Progenitor cell of endocrine pancreas (in vitro differentiated cells): ENCODE results near the gene TMEM163. TPM values are rescaled to one million over a fixed set of nuclear protein-coding genes. Genes with fewer than 3 reads are reported as not detected.
"Not testable (repeated sequence)": the region's sequence is repeated elsewhere in the genome, so short reads cannot be mapped to it uniquely, and the experiment has no call there.

ENCODE experiments used
- DNase-seq: peaks from one replicate; pipeline ENCODE4 v3.0.0; 2021; ENCODE audit warnings: low spot score; ENCODE audit not compliant: unreplicated experiment
- H3K27ac Mint-ChIP-seq: 2 replicates; pipeline ENCODE4 v1.8.0; 2021; ENCODE audit warnings: mild to moderate bottlenecking, moderate library complexity, mixed read lengths
- H3K27me3 Mint-ChIP-seq: 2 replicates; pipeline ENCODE4 v1.8.0; 2021; ENCODE audit warnings: mixed read lengths
- H3K36me3 Mint-ChIP-seq: 2 replicates; pipeline ENCODE4 v1.8.0; 2022; ENCODE audit warnings: mixed read lengths; ENCODE audit not compliant: insufficient read depth
- H3K4me1 Mint-ChIP-seq: 2 replicates; pipeline ENCODE4 v1.8.0; 2021; ENCODE audit warnings: low read depth, mixed read lengths
- H3K4me3 Mint-ChIP-seq: 2 replicates; pipeline ENCODE4 v1.8.0; 2021; ENCODE audit warnings: low read depth, mild to moderate bottlenecking, moderate library complexity, mixed read lengths
- H3K9me3 Mint-ChIP-seq: 2 replicates; pipeline ENCODE4 v1.8.0; 2021; ENCODE audit warnings: low read depth, mixed read lengths
- CTCF ChIP-seq: fragments of 200-600 bp; sonication (generic); IDR thresholded peaks from one replicate; pipeline ENCODE4 v1.5.0; 2021; ENCODE audit warnings: antibody characterized with exemption, mild to moderate bottlenecking; ENCODE audit not compliant: unreplicated experiment
- total RNA-seq: library from RNA; stranded (reverse); gene quantifications from 2 replicates; pipeline ENCODE4 v1.2.1, GENCODE V29; 2021

Gene TMEM163
- total RNA-seq, 1 donor from 2014 or later: 3.8 TPM

DNA sequence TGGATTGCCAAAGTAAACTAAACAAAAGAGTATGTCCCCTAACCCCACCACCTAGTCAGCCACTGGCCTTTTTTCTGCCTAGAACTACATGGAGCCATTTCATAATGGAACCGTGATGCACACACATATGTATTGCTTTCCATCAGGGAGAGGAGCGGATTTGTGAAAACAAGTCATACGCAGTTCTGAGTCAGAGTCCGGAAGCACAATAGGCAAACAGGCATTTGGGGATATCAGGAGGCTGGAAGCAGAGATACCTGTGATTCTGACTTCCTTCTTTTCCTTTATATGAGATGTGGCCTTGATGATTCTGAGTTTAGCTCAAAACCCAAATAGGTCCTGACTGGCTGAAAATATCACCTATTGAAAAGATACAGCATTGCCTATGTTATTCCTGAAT lies 93.5 kb downstream of the TMEM163 start:
- H3K27me3 Mint-ChIP-seq: no peaks in the 10 kb centered on the region
- H3K36me3 Mint-ChIP-seq: no peaks in the 10 kb centered on the region

DNA sequence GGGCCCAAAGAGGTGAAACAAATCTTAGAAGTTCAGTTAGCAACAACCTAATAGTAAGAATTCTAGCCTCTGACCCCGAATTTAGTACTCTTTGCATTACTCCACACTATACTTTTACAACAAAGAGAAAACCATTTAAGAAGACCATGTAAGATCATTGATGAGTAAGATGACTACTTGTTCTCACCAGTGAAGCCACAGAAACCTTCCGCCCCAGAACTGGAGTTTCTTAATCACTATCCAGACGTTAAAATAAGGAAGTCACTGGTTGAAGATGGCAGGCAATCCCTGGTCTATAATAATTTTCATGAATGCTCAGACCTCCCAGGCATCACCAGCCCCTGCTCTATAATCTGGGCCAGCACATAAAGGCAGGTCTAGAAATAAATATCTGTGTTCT lies 95.0 kb downstream of the TMEM163 start:
- no peak for DNase-seq
- Mint-ChIP-seq H3K4me3 (no peak overlapping the region), H3K36me3 (no peaks in the 10 kb centered on the region), H3K4me1 (peaks cover 2% of the 10 kb centered on the region), H3K27ac (no peak overlapping the region), H3K9me3 (peaks cover 12% of the 10 kb centered on the region), H3K27me3 (no peaks in the 10 kb centered on the region)
- TF ChIP-seq CTCF: no peak

More for the DNA sequence above, 93.5 kb downstream of the TMEM163 start:
- Mint-ChIP-seq H3K4me1 (peaks cover 2% of the 10 kb centered on the region), H3K4me3 (no peak overlapping the region), H3K27ac (no peak overlapping the region), H3K9me3 (peaks cover 3% of the 10 kb centered on the region)
- no peak for DNase-seq
- no peak for TF ChIP-seq CTCF

GRCh38 chr2:134623046-134623445 lies 95.8 kb downstream of the TMEM163 start:
- peaks cover 2% of the 10 kb centered on the region for H3K4me1 Mint-ChIP-seq
- H3K27me3 Mint-ChIP-seq: no peaks in the 10 kb centered on the region
- no peak for TF ChIP-seq CTCF
- no peak overlapping the region for H3K4me3 Mint-ChIP-seq
- no peak for DNase-seq
- H3K9me3 Mint-ChIP-seq: peaks cover 15% of the 10 kb centered on the region
- no peak overlapping the region for H3K27ac Mint-ChIP-seq
- H3K36me3 Mint-ChIP-seq: no peaks in the 10 kb centered on the region

GRCh38 chr2:134621939-134622705 lies 96.7 kb downstream of the TMEM163 start:
- no peak overlapping the region for H3K27ac Mint-ChIP-seq
- H3K36me3 Mint-ChIP-seq: no peaks in the 10 kb centered on the region
- peaks cover 15% of the 10 kb centered on the region for H3K9me3 Mint-ChIP-seq
- no peak for DNase-seq
- H3K4me1 Mint-ChIP-seq: peaks cover 2% of the 10 kb centered on the region
- no peak for TF ChIP-seq CTCF
- no peaks in the 10 kb centered on the region for H3K27me3 Mint-ChIP-seq
- no peak overlapping the region for H3K4me3 Mint-ChIP-seq

- H3K4me1 Mint-ChIP-seq: no peaks in the 10 kb centered on the region
- no peak overlapping the region for H3K4me3 Mint-ChIP-seq
- H3K9me3 Mint-ChIP-seq: peaks cover 12% of the 10 kb centered on the region
- no peak overlapping the region for H3K27ac Mint-ChIP-seq
- no peaks in the 10 kb centered on the region for H3K36me3 Mint-ChIP-seq
- DNase-seq: no peak
- no peak for TF ChIP-seq CTCF
- no peaks in the 10 kb centered on the region for H3K27me3 Mint-ChIP-seq
These were observed 99.5 kb downstream of the TMEM163 start for GRCh38 chr2:134619250-134619649.

DNA sequence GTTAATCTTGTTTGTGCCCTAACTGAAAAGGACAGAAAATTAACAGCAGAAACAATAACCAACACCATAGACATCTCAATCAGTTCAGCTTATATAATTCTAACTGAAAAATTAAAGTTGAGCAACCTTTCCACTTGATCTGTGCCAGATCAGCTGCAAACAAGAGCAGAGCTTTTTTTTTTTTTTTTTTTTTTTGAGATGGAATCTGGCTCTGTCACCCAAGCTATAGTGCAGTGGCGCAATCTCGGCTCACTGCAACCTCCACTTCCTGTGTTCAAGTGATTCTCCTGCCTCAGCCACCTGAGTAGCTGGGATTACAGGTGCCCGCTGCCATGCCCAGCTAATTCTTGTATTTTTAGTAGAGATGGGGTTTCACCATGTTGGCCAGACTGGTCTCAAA lies 103.3 kb downstream of the TMEM163 start:
- H3K4me1 Mint-ChIP-seq, H3K27ac Mint-ChIP-seq, H3K4me3 Mint-ChIP-seq, H3K36me3 Mint-ChIP-seq, H3K27me3 Mint-ChIP-seq, DNase-seq: not testable (repeated sequence)
- H3K9me3 Mint-ChIP-seq: peaks cover 30% of the 10 kb centered on the region
